GM21390 (cell line): ENCODE measurements around the gene TBXA2R.
"Not testable (repeated sequence)": the region's sequence is repeated elsewhere in the genome, so short reads cannot be mapped to it uniquely, and the experiment has no call there.

Source experiments
- ATAC-seq: cut with Tn5 transposase; IDR thresholded peaks from one replicate; pipeline ENCODE4 v1.9.1; 2021; ENCODE audit not compliant: unreplicated experiment

The TBXA2R gene

DNA sequence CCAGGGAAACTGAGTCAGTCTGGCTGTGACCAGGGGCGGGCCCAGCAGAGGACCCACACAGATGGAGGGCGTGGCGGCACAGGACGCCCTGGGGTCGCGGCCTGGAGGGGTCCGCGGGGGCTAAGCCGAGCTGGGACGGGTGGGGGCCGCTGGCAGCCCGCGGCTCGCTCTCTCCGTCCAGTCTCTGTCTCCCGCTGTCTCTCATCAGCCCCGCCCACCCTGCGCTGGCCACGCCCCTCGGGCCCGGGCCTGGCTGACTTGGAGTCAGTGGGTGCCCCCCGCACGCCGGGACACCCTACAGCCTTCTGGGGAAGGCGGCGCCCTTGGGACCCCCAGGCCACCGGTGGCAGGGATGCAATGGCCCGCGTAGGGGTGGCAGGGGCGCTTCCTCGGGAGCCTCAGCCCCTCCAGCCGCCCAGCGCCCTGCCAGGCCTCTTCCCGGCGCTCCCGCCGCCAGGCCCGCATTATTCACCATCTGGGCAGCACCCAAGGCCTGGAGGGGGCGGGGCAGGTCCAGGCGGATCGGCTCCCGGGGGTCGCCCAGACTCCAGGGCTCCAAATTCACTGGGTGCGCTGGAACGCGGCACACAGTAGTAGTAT lies at the start of gene TBXA2R:
TBXA2R (minus strand) TSS at position 186 of the 600 bp plus-strand sequence. CDS start 6,241 bp downstream, outside the sequence.
- ATAC-seq = no peak

DNA sequence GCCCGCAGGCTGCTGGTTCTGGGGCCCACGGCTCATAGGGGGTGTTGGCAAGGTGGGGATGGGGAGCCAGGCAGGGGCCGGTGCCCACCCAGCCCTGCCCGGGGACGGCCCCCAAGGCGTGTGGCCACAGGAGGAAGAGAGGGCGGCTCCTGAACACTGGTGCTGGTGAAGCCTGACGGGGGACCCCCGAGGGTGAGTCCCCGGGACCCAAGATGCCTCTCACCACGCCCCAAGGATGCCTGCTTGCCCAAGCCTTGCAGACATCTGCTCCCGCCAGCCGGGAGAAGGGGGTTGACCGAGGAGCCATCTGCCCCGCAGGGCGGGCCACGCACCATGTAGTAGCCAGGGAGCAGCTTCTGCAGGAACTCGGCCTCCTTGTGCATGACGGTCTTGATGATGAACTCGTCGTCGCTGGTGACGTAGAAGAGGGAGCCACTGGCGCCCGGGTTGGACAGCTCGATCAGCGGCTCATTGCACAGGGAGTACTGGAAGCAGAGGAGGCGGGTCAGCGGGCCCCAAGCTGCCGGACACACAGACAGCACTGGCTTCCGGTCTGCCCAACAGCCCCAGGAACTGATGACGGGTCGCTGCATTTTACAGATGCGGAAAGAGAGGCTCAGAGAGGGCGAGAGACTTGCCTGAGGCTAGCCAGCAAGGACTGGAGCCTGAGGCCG lies 49.5 kb upstream of the TBXA2R start:
- ATAC-seq = no peak

DNA sequence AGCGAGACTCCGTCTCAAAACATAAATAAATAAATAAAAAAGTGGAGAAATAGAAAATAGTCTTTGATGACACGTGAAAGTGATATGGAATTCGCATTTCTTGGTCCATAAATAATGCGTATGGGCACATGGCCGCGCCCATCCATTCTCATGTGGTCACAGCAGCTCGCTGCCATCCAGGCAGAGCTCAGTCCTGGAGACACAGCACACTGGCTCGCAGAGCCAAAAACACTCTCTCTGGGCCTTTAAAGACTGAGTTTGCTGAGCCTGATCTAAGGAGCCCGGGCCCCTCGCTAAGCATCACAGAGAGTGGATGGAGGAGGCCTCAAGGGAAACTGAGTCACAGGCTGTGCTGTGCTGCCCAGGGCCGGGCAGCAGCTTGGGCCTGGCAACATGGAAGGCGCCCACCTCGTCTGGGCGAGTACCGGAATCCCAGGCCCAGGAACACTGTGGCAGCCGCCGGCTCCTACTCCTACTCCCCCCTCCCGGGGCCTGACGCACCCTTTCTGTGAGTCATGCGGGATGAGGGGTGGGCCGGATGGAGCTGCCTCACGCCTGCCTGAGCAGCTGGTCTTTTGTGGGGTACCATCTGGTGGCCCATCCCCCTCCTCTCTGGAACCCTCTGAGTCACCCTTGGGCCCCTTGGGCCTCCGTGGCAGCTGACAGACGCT lies 48.9 kb upstream of the TBXA2R start:
- ATAC-seq = no peak

DNA sequence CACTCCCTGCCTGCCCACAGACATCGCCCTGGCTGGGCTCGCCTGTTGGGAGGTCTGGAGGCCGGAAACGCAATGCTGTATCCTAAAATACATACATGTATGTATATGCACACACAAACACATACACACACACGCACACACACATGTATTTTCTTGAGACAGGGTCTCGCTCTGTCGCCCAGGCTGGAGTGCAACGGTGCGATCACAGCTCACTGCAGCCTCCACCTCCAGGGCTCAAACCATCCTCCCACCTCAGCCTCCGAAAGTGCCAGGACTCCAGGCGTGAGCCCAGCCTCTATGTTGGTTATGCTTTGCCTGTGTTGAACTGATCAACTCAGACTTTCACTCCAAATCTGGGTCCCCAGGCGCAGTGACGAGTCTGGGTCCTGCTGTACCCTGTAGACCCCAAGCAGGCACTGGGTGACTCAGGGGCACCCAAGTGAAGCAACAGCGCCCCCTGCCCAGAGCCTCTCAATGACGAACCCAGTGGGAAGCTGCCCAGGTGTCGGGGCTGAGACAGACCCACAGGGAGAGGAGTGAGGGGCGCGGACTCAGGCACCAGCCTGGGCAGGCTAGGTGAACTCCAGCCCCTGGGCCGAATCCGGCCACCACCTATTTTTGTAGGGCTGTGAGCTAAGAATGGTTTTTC lies 47.3 kb upstream of the TBXA2R start:
- no peak for ATAC-seq

DNA sequence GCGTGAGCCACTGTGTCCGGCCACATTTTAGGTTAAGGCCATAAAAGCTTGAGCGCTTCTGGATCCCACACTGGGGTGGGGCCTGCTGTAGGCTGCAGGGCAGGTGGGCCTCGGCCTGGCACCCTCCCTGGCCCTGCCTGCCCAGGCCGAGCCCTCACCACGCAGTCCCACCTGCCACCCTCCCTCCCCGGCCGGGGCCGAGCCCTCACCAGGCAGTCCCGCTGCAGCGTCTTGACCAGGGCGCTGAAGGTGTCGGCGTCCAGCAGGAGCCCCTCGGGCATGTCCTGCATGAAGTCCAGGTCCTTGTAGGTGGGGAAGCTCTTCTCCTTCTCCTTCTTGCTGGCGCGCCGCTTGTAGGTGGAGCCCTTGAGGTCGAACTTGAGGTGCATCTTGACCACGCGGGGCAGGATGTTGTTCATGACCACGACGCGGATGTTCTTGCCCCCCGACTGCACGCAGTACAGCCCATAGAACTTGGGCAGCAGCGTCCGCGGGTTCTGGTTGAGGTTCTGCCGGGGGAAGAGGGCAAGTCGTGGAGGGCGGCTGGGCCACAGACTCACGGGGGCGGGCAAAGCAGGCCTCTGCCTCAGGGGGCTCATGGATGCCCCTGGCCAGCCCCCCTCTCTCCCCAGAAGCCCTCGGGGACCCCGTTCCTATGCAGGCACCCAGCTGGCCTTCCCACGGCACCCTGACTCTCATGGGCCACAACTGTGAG lies 46.6 kb upstream of the TBXA2R start:
- no peak for ATAC-seq

DNA sequence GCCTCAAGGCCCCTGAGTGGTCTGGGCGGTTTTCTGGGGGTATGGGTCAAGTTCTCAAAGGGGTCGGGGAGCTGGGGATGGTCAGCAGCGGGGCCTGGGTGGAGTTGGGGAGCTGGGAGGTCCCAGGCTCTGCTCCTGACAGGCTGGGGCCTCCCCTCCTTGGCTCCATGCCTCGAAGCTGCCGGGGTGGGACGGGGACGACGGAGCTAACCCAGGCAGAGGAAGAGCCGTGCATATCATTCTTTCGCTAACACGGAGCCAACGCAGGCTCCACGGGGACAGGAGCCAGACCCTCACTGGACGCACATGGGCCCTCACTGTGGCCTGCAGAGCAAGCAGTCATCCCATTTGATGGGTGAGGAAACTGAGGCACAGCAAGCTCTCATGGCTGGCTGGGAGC lies 45.7 kb upstream of the TBXA2R start:
- no peak for ATAC-seq

DNA sequence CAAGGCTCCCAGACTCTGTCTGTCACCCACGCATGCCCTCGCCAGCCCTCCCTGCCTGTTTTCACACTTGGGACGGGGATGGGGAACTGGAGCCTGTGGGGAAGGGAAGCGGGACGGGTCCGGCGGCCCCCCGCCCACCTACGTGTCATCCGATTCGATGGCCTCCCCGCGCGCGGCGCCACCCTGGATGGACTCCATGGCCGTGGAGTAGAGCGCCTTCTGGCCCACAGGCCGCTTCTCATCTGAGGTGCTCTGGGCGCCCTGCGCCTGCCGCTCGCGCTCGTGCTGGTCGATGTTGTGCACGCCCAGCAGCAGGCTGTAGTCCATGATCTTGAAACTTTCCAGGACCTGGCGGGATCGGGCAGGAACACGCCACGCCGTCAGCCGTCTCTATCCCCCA lies 45.0 kb upstream of the TBXA2R start:
- ATAC-seq = no peak

DNA sequence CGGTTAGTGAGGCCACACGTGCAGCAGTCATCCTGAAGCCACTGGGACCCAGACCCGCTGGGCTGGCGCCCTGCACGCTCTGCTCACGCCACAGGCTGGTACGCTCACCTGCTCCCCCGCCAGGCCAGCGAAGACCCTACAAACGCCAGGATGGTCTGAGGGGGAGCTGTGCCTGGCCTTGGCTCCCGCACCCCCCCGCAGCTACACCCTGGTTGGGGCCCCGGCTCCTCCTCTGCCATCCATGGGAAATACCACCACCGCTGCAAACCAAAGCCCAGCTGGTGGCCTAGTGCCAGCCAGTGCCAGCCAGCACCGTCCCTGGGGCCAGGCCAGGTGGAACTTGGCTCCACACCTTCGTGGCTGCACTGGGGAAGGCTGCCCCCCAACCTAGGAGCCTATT lies 43.2 kb upstream of the TBXA2R start:
- no peak for ATAC-seq

DNA sequence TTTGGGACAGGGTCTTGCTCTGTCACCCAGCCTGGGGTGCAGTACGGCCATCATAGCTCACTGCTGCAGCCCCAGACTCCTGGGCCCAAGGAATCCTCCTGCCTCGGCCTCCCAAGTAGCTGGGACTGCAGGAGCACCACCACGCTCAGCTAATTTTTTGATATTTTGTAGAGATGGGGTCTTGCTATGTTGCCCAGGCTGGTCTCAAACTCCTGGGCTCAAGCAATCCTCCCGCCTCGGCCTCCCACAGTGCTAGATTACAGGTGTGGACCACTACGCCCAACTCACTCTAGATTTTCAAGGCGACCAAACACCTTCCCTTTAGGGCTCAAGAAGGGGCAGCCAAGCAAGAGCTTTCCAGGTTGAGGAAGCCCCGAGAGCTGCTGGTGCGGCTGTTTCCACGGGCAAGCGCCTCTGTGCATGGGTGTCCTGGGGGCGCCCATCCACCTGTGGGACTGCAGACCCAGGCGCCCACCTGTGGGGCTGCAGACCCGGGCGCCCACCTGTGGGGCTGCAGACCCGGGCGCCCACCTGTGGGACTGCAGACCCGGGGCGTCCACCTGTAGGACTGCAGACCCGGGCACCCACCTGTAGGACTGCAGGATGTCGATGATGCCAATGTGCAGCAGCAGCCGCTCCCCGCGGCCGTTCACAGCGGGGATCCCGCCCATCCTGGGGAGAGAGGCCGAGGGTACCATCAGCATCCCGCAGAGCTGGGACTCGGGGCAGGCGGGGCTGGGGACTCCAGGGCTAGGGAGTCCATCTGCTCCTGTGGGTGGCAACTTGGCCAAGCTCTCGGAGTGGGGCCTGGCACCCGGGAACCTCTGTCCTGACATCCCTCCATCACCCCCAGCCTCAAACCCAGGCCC lies 41.6 kb upstream of the TBXA2R start:
- no peak for ATAC-seq

DNA sequence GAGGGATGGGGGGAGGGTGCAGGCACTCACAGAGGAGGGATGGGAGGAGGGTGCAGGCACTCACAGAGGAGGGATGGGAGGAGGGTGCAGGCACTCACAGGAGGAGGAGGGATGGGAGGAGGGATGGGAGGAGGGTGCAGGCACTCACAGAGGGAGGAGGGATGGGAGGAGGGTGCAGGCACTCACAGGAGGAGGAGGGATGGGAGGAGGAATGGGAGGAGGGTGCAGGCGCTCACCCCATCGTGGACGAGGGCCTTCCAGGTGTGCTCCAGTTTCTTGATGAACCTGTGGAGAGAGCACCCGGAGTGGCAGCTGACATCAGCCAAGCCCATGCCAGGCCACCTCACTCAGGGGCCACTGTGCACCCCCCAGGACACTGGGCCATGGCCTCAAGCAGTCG lies 40.4 kb upstream of the TBXA2R start:
- not testable (repeated sequence) for ATAC-seq

DNA sequence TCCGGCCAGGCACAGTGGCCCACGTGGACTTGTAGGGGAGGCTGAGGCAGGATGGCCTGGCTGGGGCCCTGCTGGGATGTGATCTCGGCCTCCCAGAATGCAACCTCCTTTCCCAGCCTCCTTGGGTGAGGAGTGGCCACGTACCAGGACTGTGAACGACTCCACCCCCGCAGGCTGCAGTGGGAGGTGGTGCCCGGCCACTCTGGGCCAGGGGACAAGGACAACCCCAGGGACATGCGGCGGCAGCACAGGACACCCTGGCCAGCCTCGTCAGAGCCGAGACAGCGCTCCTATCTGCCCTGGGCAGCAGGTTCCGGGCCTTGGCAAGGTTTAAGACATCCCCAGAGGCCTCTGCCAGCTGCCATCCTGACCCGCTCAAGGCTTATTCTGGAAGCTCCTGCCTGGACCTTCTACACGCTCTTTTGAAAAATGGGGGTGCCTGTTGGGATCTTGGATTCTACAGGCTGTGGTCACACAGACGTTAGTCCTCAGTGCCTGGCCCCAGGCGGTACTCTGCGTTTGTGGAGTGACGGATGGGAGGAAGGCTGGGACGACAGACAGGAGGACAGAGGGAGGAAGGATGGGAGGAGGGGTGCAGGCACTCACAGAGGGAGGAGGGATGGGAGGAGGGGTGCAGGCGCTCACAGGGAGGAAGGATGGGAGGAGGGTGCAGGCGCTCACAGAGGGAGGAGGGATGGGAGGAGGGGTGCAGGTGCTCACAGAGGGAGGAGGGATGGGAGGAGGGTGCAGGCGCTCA lies 39.8 kb upstream of the TBXA2R start:
- no peak for ATAC-seq

DNA sequence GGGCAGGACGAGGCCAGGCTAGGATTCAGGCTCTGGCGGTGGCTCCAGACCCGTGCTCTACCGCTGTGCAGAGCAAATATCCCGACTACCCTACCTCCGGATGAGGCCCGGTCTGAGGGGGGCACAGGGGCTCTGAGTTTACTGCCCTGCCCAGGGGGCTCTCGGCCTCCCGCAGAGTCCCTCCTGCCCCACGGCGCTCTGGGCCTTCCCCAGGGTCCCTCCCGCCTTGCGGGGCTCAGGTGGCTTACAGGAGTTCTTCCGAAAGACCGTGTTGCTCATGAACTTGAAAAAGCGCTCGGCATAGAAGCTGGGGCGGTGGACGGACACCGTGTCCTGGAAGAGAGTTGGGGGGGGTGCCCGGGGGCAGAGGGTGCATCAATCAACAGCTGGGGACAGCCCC lies 39.1 kb upstream of the TBXA2R start:
- no peak for ATAC-seq

DNA sequence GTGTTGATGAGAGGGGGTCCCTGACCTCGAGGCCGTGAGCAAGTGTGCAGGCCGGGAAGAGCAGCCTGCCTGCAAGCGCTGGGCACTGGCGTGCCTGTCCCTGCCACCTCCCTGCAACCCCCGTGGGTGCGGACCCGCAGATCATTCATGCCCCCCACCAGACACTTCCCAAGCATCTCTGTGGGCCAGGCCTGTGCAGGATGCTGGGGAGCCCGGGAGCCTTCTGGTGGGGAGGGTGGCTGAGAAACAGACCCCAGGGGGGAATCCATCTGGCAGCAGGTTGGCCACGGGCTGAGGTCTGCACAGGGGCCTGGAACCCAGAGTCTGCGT lies 38.4 kb upstream of the TBXA2R start:
- ATAC-seq = no peak

DNA sequence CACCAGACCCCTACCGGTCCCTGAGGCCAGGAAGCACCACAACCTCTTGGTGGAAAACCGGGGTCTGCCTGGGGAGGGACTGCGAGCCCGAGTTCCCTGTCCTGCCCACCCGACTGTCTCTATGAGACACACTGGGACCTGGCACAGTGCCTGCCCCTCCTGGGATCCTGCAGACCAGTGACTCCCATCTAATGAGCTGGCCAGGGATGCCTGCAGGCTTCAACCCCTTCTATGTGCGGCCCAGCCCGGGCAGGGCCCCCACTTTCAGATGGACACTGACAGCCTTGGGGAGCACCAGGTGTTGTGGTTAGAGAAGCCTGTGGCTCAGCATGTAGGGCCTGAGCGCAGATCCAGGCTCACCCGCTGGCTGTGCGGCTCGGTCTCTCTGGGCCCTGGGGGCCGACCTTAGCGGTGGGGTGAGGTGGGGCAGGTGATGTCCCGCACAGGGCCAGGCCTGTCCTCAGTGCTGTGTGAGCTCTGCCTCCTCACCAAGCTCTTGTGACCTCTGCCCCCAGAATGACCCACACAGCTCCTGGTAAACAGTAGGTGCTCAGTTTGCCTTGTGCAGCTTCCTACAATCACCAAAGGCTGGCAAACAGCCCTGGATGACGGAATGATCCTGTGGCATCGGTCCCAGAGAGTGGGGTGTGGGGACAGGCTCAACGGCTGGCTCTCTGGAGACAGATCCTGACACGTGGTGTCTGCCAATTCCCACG lies 37.8 kb upstream of the TBXA2R start:
- ATAC-seq = no peak

DNA sequence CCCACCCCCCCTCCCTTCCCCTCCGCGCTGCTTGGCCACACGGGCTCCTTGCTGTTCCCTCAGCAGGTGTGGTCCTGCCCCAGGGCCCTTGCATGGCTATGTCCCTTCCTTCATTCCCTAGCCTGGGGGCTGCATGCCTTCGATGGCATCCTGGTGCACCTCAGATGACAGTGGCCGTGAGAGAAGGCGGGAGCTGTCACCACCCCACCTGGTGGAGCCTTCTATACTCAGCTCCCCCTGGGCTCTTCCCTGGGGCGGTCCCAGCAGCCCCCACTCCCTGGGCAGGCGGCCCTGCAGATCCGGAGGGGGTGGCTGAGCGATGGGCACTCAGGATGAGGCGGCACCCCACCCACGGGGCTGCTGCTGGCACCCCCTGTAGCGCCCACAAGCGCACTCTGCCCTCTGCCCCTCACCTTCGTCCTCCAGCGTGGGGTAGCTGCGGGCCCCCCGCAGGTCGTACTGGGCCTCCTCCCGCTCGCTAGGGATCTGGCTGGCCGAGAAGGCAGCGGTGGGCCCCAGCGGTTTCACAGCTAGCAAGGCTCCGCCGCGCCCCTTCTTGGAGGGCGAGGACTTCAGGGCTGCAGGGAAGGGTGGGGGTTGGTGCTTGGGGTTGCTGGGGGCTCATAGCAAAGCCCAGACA lies 37.1 kb upstream of the TBXA2R start:
- ATAC-seq = no peak

DNA sequence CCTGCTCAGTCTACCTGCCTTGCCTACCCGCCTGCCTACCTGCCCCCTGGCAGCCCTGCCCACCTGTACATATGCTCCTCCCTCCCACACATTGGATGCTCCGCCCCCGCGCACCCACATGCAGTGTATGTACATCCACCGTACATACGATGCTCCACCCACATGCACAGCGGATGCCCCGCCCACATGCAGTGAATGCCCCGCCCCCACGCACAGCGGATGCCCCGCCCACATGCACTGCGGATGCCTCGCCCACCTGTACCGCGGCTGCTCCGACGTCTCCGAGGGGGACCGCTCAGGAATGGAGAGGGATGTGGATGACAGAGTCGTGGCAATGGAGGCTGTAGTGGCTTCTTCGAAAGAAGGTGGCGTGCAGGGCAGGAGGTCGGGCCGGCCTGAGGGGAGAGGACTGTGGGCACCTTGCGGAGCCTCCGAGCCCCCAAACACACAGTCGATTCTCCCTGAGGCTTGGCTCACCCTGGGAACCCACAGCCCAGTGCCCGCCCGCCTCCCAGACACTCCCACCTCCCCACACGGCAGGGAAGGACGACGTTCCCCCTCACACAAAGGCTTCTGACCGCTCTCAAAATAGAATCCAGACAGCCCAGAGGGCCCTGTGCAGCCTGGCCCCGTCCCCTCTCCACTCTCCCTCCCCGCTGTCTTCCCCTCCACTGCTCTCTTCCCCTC lies 36.5 kb upstream of the TBXA2R start:
- ATAC-seq = no peak

DNA sequence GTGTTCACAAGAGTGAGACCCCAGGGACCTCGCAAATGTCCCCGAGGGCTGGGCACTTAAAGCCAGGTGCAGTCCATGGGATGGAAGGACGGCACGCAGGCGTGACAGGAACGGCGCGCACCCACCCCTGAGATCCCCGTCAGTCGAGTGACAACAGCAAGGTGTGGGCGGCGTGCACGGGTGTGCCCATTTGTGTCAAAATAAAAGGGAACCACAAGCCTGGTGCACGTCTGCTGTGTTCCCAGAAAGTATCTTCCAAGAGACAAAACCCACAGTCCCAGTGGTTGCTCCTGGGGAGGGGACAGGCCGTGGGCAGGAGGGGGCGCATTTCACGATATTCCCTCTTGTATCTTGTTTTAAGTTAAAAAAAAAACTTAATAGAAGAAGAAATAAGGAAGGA lies 35.6 kb upstream of the TBXA2R start:
- ATAC-seq = no peak
